ENCODE measurements around the gene SUGCT. TPM values are rescaled to one million over a fixed set of nuclear protein-coding genes. Genes with fewer than 3 reads are reported as not detected.

Gene SUGCT
- total and polyA plus RNA-seq, 2 of the 8 experiments (the other 6 are each of a cell fraction or from before 2014, with no cell fraction given): 2.8 to 5.4 TPM

DNA sequence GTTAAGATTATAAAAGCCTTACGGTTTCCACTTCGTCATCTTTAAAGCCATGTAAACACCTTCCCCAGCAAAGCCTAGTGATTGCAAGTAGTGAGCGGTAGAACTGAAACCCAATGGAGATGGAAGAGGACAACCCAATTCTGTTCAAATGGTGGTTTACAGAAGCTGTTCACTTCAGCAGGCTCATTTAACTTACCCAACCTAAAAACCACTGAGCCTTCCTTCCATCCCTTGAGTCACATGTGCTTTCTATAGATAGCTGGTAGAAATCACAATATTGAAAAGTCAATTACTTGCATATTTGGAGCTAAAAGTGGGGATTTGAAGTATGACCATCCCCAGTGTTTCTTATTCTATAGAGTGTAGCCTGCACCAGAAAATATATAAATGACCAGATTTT lies 667.7 kb downstream of the SUGCT start (continued):
- TF ChIP-seq, protein P1, sequence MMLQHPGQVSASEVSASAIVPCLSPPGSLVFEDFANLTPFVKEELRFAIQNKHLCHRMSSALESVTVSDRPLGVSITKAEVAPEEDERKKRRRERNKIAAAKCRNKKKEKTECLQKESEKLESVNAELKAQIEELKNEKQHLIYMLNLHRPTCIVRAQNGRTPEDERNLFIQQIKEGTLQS (IDR thresholded peaks at IDR 0.05; ENCODE audit: insufficient read depth, low read depth, low read length): no peak
- no peak for TF ChIP-seq POLR2AphosphoS5 (IDR thresholded peaks at IDR 0.05; ENCODE audit: low read depth, low read length)
- no peak for TF ChIP-seq SAP30 (IDR thresholded peaks at IDR 0.05; ENCODE audit: insufficient read depth, insufficient replicate concordance, low read length)
